ENCODE results near the gene IL25. TPM values are rescaled to one million over a fixed set of nuclear protein-coding genes. Genes with fewer than 3 reads are reported as not detected.

The IL25 gene
- total and polyA plus RNA-seq, 2 of the 13 experiments (the other 11 are each of a cell fraction or from before 2014, with no cell fraction given): not detected

GRCh38 chr14:23375527-23376251, 3.1 kb downstream of the IL25 start (continued):
- TF ChIP-seq ZBED4 (CRISPR knock-in tag; IDR thresholded peaks at IDR 0.05; ENCODE audit: borderline replicate concordance): no peak
- no peak for TF ChIP-seq RFX5 (IDR thresholded peaks at IDR 0.05; ENCODE audit: low read depth, low read length)
- TF ChIP-seq ZNF768 (CRISPR knock-in tag; IDR thresholded peaks at IDR 0.05): peak; percentile 45; the same call in 1 of the 2 replicates
- no peak for TF ChIP-seq ZNF350 (CRISPR knock-in tag; IDR thresholded peaks at IDR 0.05; ENCODE audit: borderline replicate concordance, low read depth)
- TF ChIP-seq GTF3A (CRISPR knock-in tag; conservative IDR thresholded peaks at IDR 0.05): no peak
- no peak for TF ChIP-seq TAF1 (CRISPR knock-in tag; IDR thresholded peaks at IDR 0.05)
- TF ChIP-seq ZNF205 (CRISPR knock-in tag; IDR thresholded peaks at IDR 0.05): no peak
- TF ChIP-seq GPBP1L1 (CRISPR knock-in tag; IDR thresholded peaks at IDR 0.05): no peak
- no peak for TF ChIP-seq ZBTB42 (CRISPR knock-in tag; IDR thresholded peaks at IDR 0.05)
- TF ChIP-seq MATR3 (CRISPR knock-in tag; IDR thresholded peaks at IDR 0.05): no peak
- no peak for TF ChIP-seq ZNF20 (CRISPR knock-in tag; IDR thresholded peaks at IDR 0.05)
- peak; percentile 42; the same call in 1 of the 2 replicates for TF ChIP-seq MTA1 (CRISPR knock-in tag; IDR thresholded peaks at IDR 0.05; ENCODE audit: borderline replicate concordance)
- TF ChIP-seq AGO2 (optimal IDR thresholded peaks at IDR 0.05; ENCODE audit: low read depth, low read length): no peak
- TF ChIP-seq PREB (CRISPR knock-in tag; IDR thresholded peaks at IDR 0.05): no peak
- TF ChIP-seq ZNF569 (CRISPR knock-in tag; IDR thresholded peaks at IDR 0.05; ENCODE audit: borderline replicate concordance): no peak
- TF ChIP-seq ZNF563 (CRISPR knock-in tag; IDR thresholded peaks at IDR 0.05): no peak
- TF ChIP-seq PCBP1 (IDR thresholded peaks at IDR 0.05; ENCODE audit: borderline replicate concordance, low read depth, low read length): no peak
- TF ChIP-seq ZNF280D (CRISPR knock-in tag; IDR thresholded peaks at IDR 0.05): no peak
- TF ChIP-seq ZNF292 (CRISPR knock-in tag; IDR thresholded peaks at IDR 0.05; ENCODE audit: borderline replicate concordance, low read depth): no peak

Data from HepG2 (cell line).